ENCODE data around the gene PCNT.

Gene PCNT

GRCh38 chr21:46414965-46415275 lies 91.0 kb downstream of the PCNT start:
- no peak overlapping the region for H3K4me3 ChIP-seq (ENCODE audit: low read depth, low read length)
- TF ChIP-seq, protein P1, sequence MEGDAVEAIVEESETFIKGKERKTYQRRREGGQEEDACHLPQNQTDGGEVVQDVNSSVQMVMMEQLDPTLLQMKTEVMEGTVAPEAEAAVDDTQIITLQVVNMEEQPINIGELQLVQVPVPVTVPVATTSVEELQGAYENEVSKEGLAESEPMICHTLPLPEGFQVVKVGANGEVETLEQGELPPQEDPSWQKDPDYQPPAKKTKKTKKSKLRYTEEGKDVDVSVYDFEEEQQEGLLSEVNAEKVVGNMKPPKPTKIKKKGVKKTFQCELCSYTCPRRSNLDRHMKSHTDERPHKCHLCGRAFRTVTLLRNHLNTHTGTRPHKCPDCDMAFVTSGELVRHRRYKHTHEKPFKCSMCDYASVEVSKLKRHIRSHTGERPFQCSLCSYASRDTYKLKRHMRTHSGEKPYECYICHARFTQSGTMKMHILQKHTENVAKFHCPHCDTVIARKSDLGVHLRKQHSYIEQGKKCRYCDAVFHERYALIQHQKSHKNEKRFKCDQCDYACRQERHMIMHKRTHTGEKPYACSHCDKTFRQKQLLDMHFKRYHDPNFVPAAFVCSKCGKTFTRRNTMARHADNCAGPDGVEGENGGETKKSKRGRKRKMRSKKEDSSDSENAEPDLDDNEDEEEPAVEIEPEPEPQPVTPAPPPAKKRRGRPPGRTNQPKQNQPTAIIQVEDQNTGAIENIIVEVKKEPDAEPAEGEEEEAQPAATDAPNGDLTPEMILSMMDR (IDR thresholded peaks at IDR 0.05; ENCODE audit: borderline replicate concordance, insufficient read depth, low read depth, low read length) = no peak

DNA sequence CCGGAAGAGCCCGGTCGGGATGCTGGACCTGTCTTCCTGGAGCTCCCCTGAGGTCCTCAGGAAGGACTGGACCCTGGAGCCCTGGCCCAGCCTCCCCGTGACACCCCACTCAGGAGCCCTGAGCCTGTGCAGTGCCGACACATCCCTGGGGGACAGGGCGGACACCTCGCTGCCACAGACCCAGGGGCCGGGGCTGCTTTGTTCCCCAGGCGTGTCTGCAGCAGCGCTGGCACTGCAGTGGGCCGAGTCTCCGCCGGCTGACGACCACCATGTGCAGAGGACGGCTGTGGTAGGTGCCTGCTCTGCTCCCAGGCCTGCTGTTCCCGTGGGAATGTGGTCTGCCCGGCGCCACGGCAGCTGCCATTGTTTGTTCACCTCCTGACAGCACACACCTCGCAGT lies 92.6 kb downstream of the PCNT start:
- TF ChIP-seq, protein P1 (IDR thresholded peaks at IDR 0.05; ENCODE audit: borderline replicate concordance, insufficient read depth, low read depth, low read length) = no peak
- H3K4me3 ChIP-seq (ENCODE audit: low read depth, low read length) = no peak overlapping the region

DNA sequence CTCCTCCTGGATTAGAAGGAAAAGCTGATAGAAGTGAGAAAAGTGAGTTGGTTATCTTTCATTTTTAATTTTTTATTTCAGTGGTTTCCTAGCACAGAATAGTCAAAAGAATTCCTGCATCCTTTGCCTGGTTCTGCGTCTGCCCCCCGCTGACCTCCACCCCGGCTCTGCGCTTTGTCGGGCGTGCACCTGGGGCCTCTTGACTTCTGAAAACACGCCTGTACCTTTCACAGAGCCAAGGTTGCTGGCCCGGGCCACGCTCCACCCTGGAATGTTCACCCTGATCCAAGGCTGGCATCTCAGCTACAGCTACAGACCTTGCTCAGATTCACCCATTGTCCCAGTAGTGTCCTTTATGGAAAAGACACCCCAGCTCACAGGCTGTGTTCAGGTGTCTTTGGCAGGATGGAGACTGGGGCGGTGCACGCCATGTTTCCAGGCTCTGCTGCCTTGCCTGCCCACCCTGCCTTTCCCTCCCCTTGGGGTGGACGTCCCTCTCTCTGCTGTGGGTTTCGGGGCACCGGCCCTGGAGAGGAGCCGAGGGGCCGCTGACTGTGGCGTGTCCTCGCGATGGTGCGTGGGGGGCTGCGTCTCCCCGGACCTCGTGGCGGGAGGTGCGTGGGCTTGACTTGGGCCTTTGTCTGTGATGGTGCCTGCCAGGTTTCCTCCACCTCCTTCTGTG lies 94.5 kb downstream of the PCNT start:
- H3K4me3 ChIP-seq (ENCODE audit: low read depth, low read length) = no peak overlapping the region
- TF ChIP-seq, protein P1 (IDR thresholded peaks at IDR 0.05; ENCODE audit: borderline replicate concordance, insufficient read depth, low read depth, low read length) = no peak

- TF ChIP-seq, protein P1 (IDR thresholded peaks at IDR 0.05; ENCODE audit: borderline replicate concordance, insufficient read depth, low read depth, low read length) = no peak
- no peak overlapping the region for H3K4me3 ChIP-seq (ENCODE audit: low read depth, low read length)
Measured at GRCh38 chr21:46420241-46421190, 96.6 kb downstream of the PCNT start.

DNA sequence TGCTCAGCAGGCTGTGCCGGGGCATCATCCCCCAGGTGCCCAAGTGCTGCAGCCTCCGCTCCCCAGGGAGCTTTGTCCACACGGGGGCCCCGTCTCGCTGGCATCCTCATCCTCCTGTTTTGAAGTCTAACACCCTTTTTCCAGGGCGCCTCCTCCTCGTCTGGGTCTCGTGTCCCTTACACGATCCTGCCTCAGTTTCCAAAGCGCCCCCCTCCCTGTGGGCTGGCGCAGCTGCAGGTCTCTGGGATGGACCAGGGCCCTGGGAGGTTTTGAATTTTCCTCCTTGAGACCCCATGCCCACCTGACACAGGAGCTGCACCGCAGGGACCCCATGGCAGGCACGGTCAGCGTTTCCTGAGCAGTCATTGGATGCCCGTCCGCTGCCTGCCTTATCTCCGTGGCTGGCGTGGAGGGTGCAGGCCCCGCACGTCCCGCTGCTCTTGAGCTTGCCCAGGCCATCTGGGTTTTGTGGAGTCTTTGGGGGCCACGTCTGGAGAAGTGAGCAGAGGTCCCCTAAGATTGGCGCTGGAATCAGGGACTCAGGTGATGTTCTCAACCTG lies 97.3 kb downstream of the PCNT start:
- TF ChIP-seq, protein P1 (IDR thresholded peaks at IDR 0.05; ENCODE audit: borderline replicate concordance, insufficient read depth, low read depth, low read length) = no peak
- H3K4me3 ChIP-seq (ENCODE audit: low read depth, low read length) = no peak overlapping the region

GRCh38 chr21:46421756-46422555 lies 98.0 kb downstream of the PCNT start:
- TF ChIP-seq, protein P1 (IDR thresholded peaks at IDR 0.05; ENCODE audit: borderline replicate concordance, insufficient read depth, low read depth, low read length) = no peak
- H3K4me3 ChIP-seq (ENCODE audit: low read depth, low read length) = no peak overlapping the region

All from GM12875 (cell line).